HG03196 (cell line): Measurements from ENCODE around the gene GSTM1.

Source experiments
- ATAC-seq: cut with Tn5 transposase; IDR thresholded peaks from one replicate; pipeline ENCODE4 v1.9.1; 2021; ENCODE audit not compliant: unreplicated experiment

GSTM1 gene

GRCh38 chr1:109726007-109726406 lies 38.4 kb downstream of the GSTM1 start:
- ATAC-seq, result no peak

- ATAC-seq, result no peak
Observed at GRCh38 chr1:109726728-109727373, 39.2 kb downstream of the GSTM1 start.

GRCh38 chr1:109728870-109729269 lies 41.3 kb downstream of the GSTM1 start:
- ATAC-seq, result no peak

GRCh38 chr1:109730666-109731065 lies 43.0 kb downstream of the GSTM1 start:
- ATAC-seq, result no peak

GRCh38 chr1:109732390-109732881 lies 44.8 kb downstream of the GSTM1 start:
- ATAC-seq, result no peak

- no peak for ATAC-seq
Observed at GRCh38 chr1:109733236-109733870, 45.7 kb downstream of the GSTM1 start.

GRCh38 chr1:109739738-109740614 lies 52.4 kb downstream of the GSTM1 start:
- ATAC-seq, result peak; percentile 89

GRCh38 chr1:109740615-109741373 lies 53.2 kb downstream of the GSTM1 start, which contains the start of gene GSTM3:
Gene GSTM3, minus strand, starts transcription at chr1:109741038. Its CDS starts 751 bp downstream, at chr1:109740287.
- no peak for ATAC-seq
